Smooth muscle cell (in vitro differentiated cells): ENCODE data around the gene PAK6. TPM values are rescaled to one million over a fixed set of nuclear protein-coding genes. Genes with fewer than 3 reads are reported as not detected.
A peak's percentile ranks its signal among the peaks of the same experiment; 100 is the strongest.

Experiments used
- DNase-seq: peaks from one replicate; lab custom pipeline; 2025; ENCODE audit not compliant: unreplicated experiment; lab: John Stamatoyannopoulos, UW
- H2AFZ ChIP-seq: fragments of 200-600 bp; sonication (generic); 2 replicates; pipeline ENCODE4 v1.6.0; 2016; ENCODE audit warnings: antibody characterized with exemption, low read depth, mild to moderate bottlenecking
- H3F3A ChIP-seq: fragments of 200-600 bp; sonication (generic); 2 replicates; pipeline ENCODE4 v1.6.0; 2017; ENCODE audit warnings: antibody characterized with exemption, low read depth
- H3K27ac ChIP-seq: fragments of 200-600 bp; sonication (generic); 2 replicates; pipeline ENCODE4 v1.5.1; 2016; ENCODE audit warnings: low read depth, mild to moderate bottlenecking
- H3K27me3 ChIP-seq: fragments of 200-600 bp; sonication (generic); 2 replicates; pipeline ENCODE4 v1.6.1; 2016; ENCODE audit warnings: low read depth, mild to moderate bottlenecking
- H3K36me3 ChIP-seq: fragments of 200-600 bp; sonication (generic); 2 replicates; pipeline ENCODE4 v1.5.1; 2016; ENCODE audit warnings: low read depth
- H3K4me1 ChIP-seq: fragments of 200-600 bp; sonication (generic); 2 replicates; pipeline ENCODE4 v1.5.1; 2016; ENCODE audit warnings: low read depth
- H3K4me2 ChIP-seq: fragments of 200-600 bp; sonication (generic); 2 replicates; pipeline ENCODE4 v1.6.0; 2016; ENCODE audit warnings: mild to moderate bottlenecking
- H3K4me3 ChIP-seq: fragments of 200-600 bp; sonication (generic); 2 replicates; pipeline ENCODE4 v1.5.1; 2016; ENCODE audit warnings: mild to moderate bottlenecking
- H3K79me2 ChIP-seq: fragments of 200-600 bp; sonication (generic); 2 replicates; pipeline ENCODE4 v1.6.0; 2016; ENCODE audit warnings: low read depth, mild to moderate bottlenecking
- H3K9ac ChIP-seq: fragments of 200-600 bp; sonication (generic); 2 replicates; pipeline ENCODE4 v1.6.0; 2016; ENCODE audit warnings: low read depth
- H3K9me3 ChIP-seq: fragments of 200-600 bp; sonication (generic); replicated peaks from 2 replicates; pipeline ENCODE4 v1.5.1; 2016; ENCODE audit warnings: low read depth
- H4K20me1 ChIP-seq: fragments of 200-600 bp; sonication (generic); 2 replicates; pipeline ENCODE4 v1.6.0; 2016; ENCODE audit warnings: low read depth
- CTCF ChIP-seq: fragments of 200-600 bp; sonication (generic); IDR thresholded peaks from 2 replicates; pipeline ENCODE4 v1.5.1; 2017; ENCODE audit warnings: borderline replicate concordance, mild to moderate bottlenecking, antibody characterized with exemption; ENCODE audit not compliant: insufficient read depth, poor library complexity, severe bottlenecking
- WGBS: methylation state at CpG from one replicate; pipeline ENCODE4 v1.1.7; 2016; ENCODE audit warnings: low lambda C conversion rate; 5-methylcytosine and 5-hydroxymethylcytosine counted together
- polyA plus RNA-seq: library from polyadenylated mRNA; unstranded; fragments of >200 nt; fragmentation: Nextera tagmentation; extraction: Ambion mirVana; gene quantifications from 2 replicates; pipeline ENCODE4 v1.2.1, GENCODE V29; 2016
- total RNA-seq: library from RNA; depleted of rRNA; stranded (reverse); fragments of >200 nt; gene quantifications from 2 replicates; pipeline ENCODE4 v1.2.3, GENCODE V29; 2014

The PAK6 gene
- total and polyA plus RNA-seq, 2 experiments from 2014 or later, result 0.29 to 1.6 TPM

DNA sequence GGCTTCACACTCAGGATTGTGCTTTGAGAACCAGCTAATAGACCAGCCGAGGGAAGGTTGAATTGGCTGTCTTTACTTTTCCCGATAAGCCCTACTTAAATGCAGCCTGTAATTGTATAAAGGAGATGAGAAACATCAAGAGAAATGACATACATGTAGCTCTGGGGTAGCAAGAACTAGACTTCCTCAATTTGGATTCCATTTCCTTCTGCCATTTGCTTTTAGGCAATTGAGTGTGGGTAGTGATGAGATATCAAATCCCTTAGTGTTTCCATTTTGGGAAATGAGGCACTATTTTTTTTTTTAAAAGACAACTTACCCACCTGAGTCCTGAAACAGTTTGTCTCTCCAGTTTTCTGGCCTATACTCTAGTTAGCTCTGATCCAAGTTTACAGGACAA, 86.8 kb downstream of the PAK6 start:
- TF ChIP-seq CTCF, result no peak
- 89% methylated on average over 2 of the region's 2 CpGs for WGBS
- H3K4me1 ChIP-seq, result peaks cover 51% of the 10 kb centered on the region
- H3K27me3 ChIP-seq, result no peaks in the 10 kb centered on the region
- no peaks in the 10 kb centered on the region for H3K36me3 ChIP-seq
- H3K4me3 ChIP-seq, result peak overlapping the region; percentile 66
- H3K27ac ChIP-seq, result peak overlapping the region; percentile 97
- H3K9ac ChIP-seq, result no peak overlapping the region
- peaks cover 17% of the 10 kb centered on the region for H4K20me1 ChIP-seq
- H3F3A ChIP-seq, result peaks cover 5% of the 10 kb centered on the region
- no peak overlapping the region for H2AFZ ChIP-seq
- DNase-seq, result no peak
- H3K79me2 ChIP-seq, result peaks cover 23% of the 10 kb centered on the region
- H3K9me3 ChIP-seq, result no peaks in the 10 kb centered on the region
- peak overlapping the region; percentile 94 for H3K4me2 ChIP-seq

Other genes starting within 250 kb of the PAK6 start
- gene SRP14, start 199.9 kb upstream of the PAK6 start, total RNA-seq, result 307 and 356 TPM in 2 replicates
- 713 and 726 TPM in 2 replicates for gene SRP14, start 199.9 kb upstream of the PAK6 start, polyA plus RNA-seq
- 9.1 and 11.2 TPM in 2 replicates for gene BMF, start 130.2 kb upstream of the PAK6 start, total RNA-seq
- 3.6 and 7.5 TPM in 2 replicates for gene BMF, start 130.2 kb upstream of the PAK6 start, polyA plus RNA-seq
- 11.3 and 15.0 TPM in 2 replicates for gene BUB1B, start 78.0 kb upstream of the PAK6 start, total RNA-seq
- 5.8 and 6.1 TPM in 2 replicates for gene BUB1B, start 78.0 kb upstream of the PAK6 start, polyA plus RNA-seq
- not detected in 2 replicates for gene ANKRD63, start 44.0 kb downstream of the PAK6 start, total RNA-seq
- 0.15 TPM in 1 of 2 replicates, not detected in the other for gene ANKRD63, start 44.0 kb downstream of the PAK6 start, polyA plus RNA-seq
- 1.5 and 3.9 TPM in 2 replicates for gene PLCB2, start 68.9 kb downstream of the PAK6 start, total RNA-seq
- gene PLCB2, start 68.9 kb downstream of the PAK6 start, polyA plus RNA-seq, result 1.9 TPM in 1 of 2 replicates, not detected in the other
- gene INAFM2, start 84.6 kb downstream of the PAK6 start, total RNA-seq, result 28.1 and 30.4 TPM in 2 replicates
- 23.9 and 48.6 TPM in 2 replicates for gene INAFM2, start 84.6 kb downstream of the PAK6 start, polyA plus RNA-seq
- 2.2 and 3.8 TPM in 2 replicates for gene CCDC9B, start 101.9 kb downstream of the PAK6 start, total RNA-seq
- gene CCDC9B, start 101.9 kb downstream of the PAK6 start, polyA plus RNA-seq, result 0.97 and 4.7 TPM in 2 replicates
- not detected in 2 replicates for gene PHGR1, start 112.0 kb downstream of the PAK6 start, total RNA-seq
- gene PHGR1, start 112.0 kb downstream of the PAK6 start, polyA plus RNA-seq, result 0.48 TPM in 1 of 2 replicates, not detected in the other
- 0.04 and 0.58 TPM in 2 replicates for gene DISP2, start 119.2 kb downstream of the PAK6 start, total RNA-seq
- 0.46 and 0.90 TPM in 2 replicates for gene DISP2, start 119.2 kb downstream of the PAK6 start, polyA plus RNA-seq
- 24.1 and 27.0 TPM in 2 replicates for gene KNSTRN, start 143.7 kb downstream of the PAK6 start, total RNA-seq
- 15.4 and 17.3 TPM in 2 replicates for gene KNSTRN, start 143.7 kb downstream of the PAK6 start, polyA plus RNA-seq
- 17.4 and 20.3 TPM in 2 replicates for gene IVD, start 166.7 kb downstream of the PAK6 start, total RNA-seq
- 37.8 and 38.3 TPM in 2 replicates for gene IVD, start 166.7 kb downstream of the PAK6 start, polyA plus RNA-seq
- gene BAHD1, start 201.9 kb downstream of the PAK6 start, total RNA-seq, result 7.9 and 8.4 TPM in 2 replicates
- gene BAHD1, start 201.9 kb downstream of the PAK6 start, polyA plus RNA-seq, result 11.1 and 13.4 TPM in 2 replicates
- gene CHST14, start 231.9 kb downstream of the PAK6 start, total RNA-seq, result 19.1 and 20.5 TPM in 2 replicates
- 23.7 and 24.6 TPM in 2 replicates for gene CHST14, start 231.9 kb downstream of the PAK6 start, polyA plus RNA-seq